T follicular helper cell (primary cell): ENCODE measurements around the gene ATP8B1.

ENCODE experiments used
- DNase-seq: peaks from one replicate; pipeline ENCODE4 v3.0.0-alpha.2; 2020; ENCODE audit warnings: low read depth

The ATP8B1 gene

DNA sequence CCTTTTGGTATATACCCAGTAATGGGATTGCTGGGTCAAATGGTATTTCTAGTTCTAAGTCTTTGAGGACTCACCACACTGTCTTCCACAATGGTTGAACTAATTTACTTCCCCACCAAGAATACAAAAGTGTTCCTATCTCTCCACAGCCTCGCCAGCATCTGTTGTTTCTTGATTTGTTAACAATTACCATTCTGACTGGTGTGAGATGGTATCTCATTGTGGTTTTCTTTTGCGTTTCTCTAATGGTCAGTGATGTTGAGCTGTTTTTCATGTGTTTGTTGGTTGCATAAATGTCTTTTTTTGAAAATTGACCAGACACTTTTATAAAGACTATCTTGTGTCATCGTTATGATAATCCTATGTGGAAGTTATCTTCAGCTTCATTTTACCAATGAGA is 16.0 kb upstream of the ATP8B1 start:
- no peak for DNase-seq

DNA sequence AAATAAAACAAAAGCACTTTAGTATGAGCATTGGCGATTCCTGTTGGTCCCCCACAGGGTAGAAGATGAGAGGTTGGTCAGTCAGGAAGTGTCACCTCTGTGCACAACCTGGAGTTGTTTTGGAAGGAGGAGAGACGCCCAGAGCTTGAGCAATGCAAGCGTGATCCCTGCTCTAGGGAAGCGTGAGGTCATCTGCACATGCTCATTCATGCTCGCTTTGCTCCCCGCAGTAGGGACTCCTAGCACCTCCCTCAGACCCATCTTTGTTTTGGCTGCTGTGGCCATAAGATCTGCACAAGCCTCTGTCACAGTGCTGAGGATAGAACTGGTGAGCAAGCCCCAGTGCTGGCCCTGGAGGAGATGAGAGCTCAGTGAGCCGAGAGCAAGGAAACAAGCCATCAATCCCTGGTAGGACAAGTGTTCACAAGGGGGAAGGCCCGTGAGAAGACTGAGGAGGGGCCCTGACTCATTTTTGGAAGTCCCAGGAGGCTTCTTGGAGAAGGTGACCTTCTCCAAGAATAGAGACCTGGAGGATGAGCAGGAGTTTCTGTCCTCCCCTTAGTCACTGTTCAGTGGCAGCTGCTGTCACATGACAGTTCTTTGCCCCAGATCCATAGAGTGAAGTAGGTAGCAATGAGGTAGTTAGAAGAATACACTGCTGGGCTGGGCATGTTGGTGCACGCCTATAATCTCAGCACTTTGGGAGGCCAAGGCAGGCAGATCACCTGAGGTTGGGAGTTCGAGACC is 13.3 kb upstream of the ATP8B1 start:
- DNase-seq, result no peak

DNA sequence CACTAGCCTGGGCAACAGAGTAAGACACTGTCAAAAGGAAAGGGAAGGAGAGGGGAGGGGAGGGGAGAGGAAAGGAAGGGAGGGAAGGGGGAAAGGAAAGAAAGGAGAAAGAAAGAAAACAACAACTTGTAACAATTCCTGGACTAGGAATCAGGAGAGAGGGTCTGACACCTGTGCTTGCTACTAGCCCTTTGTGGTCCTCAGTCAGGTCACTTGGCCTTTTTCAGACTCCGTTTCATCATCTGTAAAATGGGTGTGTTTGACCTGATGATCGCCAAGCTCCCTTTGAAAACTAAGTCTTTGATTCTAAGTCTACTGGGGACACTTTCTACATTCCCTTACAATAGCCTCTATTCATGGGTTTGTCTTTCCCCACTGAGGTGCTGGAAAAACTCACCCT is 11.4 kb upstream of the ATP8B1 start:
- no peak for DNase-seq

DNA sequence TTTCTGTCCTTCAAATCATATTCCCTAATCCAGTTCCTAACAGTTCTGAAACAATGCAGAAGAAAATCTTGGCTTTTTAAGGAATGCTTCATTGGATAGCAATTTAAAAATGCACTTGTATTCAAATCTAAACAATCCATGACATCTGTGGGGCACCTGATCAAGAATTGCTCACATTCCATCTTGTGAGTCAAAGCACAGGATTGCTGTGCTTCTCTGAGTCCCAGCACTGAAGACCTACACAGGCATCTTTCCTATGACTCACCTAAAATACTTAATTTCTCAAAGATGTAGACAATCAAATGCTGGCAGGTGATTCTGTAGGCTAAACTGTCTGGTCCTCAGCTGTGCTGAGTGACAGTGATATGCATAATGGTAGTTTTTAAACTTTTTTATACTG is 10.1 kb upstream of the ATP8B1 start:
- no peak for DNase-seq

DNA sequence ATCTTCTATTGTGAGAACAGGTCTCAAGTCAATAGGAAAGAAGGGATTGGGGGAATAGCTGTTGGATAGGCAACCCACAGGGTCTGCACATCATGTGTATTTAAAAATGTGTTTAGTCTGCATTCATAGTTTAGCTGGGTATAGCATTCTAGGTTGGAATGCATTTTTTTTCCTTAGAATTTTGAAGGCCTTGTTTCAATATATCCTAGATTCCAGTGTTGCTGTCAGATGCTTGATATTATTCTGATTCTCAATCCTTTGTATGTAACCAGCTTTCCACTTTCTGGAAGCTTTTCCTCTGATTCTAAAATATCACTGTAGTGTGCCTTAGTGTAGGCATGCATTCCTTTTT is 9.0 kb upstream of the ATP8B1 start:
- no peak for DNase-seq

DNA sequence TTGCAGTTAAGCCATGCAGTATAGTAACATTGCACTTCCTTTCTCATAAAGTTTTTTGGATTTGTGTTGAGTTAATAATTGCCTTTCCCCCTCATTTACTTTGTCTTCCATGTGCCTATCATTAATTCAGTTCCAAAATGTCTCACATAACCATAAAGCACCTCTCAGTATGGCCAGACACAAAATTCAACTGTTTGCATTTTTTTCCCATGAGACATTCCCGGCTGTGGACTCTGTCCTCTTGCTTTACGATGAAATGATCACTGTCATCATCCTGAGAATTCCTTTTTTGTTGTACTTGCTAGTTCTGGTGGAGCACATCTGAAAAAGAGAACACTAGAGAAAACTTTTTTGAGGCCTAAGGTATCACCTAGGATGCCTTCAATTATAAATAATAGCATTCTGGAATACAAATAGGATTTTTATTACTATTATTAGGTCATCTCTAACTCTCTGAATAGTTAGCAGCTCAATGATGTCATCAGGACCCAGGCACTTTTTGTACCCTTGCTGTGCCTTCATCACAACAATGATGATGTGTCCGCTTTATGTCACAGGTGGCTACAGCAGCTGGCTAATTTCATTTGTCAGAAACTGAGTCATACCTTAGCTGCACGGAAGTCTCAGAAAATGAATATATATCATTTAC is 8.5 kb upstream of the ATP8B1 start:
- DNase-seq, result no peak

DNA sequence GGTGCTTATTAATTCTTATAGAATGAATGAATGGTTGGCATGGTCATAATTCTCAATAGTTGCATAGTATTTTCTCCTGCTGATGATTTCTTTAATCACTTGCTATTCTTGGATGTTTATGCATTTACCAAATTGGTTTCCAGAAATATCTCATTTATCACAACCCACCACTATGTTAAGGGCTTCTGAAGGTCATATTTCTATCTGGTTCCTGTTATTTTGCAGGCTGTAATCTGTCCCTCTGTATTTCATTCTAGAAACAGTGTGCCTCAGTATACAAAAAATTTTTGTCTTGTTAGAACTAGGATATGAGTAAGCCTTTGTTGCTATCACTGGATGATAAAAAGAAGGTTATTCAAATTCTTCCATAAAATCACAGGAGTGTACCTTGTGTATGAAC is 6.1 kb upstream of the ATP8B1 start:
- no peak for DNase-seq

DNA sequence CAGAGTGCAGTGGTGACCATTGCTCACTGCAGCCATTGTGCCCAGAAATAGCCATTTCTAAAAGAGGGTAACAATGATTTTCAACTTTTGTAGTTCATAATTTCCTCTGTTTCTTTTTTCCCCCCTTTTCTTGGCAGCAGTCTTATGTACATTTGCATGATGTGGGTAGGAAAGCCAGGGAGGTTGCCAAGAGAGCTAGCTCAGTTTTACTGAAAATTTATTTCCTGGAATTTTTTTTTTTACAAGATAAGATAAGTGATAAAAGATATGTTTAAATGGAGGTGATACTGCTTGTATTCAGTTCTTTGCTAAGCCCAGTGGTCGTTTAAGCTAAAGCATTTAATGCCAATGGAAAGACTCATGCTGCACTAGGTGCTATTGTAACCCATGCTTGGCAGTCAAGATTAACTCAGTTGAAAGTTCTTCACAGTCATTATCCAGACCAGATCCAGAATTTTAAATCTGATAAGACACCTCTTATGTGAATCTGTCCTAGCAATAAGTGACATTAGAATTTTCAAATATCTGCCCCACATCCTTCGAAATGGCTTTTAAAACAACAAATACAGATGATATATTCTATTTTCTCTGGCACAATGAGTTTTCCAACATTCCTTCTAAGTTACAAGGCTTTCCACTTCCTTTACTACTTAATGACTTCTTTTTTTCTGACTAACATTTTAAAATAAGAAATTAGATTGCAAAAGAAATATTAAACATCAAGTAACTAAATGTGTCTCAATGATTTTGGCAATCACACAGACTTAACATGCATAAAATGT is 4.4 kb upstream of the ATP8B1 start:
- no peak for DNase-seq

DNA sequence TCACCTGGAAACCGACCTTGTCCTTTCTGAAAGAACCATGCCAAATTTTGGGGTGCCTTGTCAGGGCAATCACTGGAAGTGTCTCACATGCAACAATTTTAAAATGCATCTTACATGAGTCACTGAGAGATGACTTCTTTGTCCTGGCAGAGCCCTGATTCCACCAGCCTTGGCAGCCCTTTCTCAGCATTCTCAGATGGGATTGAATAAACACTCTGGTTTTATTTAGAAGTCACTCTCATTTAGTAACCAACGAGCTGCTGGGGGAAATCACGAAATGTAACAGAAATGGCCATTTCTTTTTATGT is 3.8 kb upstream of the ATP8B1 start:
- DNase-seq, result no peak

DNA sequence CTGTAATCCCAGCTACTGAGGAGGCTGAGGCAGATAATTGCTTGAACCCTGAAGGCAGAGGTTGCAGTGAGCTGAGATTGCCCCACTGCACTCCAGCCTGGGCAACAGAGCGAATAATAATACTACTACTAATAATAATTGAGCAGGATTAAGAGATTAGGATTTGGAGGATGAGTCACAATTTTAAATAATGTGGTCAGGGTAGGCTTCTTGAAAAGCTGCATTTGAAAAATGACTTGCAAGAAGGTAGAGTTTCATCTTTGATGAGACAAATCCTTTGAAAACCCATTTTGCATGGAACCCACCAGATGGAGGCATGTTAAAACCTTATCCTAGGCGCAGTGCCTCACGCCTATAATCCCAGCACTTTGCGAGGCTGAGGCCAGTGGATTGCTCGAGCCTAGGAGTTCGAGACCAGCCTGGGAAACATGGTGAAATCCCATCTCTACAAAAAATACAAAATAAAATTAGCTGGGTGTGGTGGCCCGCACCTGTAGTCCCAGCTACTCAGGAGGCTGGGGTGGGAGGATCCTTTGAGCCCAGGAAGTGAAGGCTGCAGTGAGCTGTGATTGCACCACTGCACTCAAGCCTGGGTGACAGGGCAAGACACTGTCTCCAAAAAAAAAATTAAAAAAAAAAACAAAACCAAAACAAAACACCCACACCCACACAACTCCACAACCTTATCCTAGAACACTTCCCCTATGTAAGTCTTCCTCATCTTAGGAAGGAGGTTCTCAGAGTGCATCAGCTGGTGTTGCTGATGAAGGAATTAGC is 3.3 kb upstream of the ATP8B1 start:
- no peak for DNase-seq

DNA sequence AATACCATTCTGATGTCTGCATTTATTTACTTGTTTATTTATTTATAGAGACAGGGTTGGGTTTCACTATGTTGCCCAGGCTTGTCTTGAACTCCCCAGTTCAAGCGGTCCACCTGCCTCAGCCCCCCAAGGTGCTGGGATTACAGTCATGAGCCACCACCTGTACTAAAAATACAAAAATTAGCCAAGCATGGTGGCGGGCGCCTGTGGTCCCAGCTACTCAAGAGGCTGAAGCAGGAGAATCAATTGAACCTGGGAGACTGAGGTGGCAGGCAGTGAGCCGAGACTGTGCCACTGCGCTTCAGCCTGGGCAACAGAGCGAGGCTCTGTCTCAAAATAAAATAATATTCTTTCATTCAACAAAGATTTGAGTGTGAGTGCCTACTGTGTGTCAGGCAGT is 2.0 kb upstream of the ATP8B1 start:
- DNase-seq, result no peak

DNA sequence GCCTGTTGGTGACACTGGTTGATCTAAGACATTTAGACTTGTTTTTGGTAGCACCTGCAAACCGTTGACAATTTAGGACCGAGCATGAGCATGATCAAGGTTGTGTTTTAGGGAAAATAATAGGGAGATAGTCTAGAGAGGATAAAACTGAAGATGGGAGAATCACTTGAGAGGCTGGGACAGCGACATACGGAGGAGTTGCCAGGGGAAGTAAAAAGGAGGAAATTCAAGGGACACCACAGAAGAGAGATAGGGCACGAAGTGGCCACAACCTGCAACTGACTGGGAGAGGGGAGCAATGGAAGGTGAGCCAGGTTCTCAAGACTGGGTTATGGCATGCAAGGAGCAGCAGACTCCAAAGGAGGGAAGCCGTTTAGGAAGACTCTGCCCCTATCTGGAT is 1.4 kb upstream of the ATP8B1 start:
- DNase-seq, result no peak

DNA sequence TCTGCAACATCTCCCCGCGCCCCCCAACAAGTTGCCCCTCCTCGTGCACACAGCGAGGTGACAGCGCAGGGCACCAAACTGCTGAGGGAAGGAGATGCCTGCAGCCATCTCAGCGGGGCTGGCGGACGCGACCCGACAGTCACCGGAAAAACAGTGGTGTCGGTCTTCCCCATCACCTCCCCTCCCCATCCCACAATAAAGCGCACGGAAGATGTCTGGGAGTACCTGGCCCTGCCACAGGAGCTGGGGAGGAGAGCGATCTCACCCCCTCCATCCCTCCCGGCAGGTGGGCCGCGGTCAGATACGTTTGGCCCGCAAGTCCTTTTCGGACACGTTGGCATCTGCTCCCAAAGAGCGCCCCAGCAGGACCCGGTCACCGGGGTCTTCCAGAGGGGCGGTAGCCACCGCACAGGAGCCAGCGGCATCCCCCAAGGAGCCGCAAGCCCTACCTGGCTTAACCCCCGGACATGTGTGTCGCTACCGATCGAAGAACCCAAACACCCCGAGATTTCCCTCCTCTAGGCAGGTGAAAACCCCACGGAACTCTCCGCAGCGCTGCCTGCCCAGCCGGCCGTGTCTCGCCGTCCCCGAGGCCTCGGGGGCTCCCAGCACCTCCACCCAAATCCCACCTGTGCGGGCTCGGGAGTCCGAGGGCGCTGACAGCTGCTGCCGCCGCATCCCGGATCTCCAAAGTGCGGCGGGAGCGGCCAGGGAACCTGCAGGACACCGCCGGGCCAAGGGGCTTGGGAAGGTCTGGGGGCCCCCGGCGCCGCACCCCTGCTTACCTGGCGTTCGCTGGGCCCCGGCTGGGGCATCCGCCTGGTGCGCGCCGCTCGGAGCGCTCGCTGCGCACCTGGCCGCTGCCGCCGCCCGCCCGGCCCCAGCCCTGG is 657 bp downstream of the ATP8B1 start:
- DNase-seq, result no peak

DNA sequence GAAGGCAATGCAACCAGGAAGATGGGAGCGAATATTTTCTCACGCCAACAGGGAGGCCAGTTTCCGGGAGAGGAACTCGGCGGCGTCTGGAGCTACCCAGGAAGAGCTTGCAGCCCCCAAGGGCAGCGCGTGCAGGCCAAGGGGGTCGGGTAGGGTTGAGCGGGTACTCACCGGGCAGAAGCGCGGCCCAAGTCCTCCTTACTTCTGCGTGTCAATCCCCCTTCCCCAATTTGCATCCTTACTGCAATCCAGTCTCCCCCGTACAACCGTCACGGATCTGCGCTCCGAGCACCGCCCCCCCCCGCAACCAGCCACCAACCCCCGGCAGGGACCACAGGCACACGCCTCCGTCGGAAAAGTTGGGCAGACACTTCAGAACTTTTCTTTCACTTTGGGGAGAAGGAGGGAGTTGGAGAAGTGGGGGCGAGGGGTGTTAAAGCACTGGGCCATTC is 1.3 kb downstream of the ATP8B1 start:
- no peak for DNase-seq

DNA sequence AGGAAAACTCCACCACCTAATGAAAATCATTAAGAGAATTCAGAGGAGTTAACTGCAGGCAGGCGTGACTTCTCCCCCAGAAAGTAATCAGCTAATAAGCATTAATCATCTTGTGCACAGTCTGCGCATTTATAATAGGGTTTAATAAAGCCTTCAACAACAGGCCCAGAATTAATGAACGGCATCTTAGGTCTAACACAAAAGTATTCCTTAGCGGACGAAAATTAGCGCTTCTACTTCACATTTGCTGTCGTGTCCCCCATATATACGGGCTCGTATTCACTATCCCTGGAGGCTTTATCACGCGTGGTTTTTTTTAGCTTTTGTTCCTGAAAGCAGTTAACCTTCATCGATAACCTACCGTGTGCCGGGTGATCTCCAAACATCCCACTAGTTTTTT is 1.8 kb downstream of the ATP8B1 start:
- DNase-seq, result no peak

DNA sequence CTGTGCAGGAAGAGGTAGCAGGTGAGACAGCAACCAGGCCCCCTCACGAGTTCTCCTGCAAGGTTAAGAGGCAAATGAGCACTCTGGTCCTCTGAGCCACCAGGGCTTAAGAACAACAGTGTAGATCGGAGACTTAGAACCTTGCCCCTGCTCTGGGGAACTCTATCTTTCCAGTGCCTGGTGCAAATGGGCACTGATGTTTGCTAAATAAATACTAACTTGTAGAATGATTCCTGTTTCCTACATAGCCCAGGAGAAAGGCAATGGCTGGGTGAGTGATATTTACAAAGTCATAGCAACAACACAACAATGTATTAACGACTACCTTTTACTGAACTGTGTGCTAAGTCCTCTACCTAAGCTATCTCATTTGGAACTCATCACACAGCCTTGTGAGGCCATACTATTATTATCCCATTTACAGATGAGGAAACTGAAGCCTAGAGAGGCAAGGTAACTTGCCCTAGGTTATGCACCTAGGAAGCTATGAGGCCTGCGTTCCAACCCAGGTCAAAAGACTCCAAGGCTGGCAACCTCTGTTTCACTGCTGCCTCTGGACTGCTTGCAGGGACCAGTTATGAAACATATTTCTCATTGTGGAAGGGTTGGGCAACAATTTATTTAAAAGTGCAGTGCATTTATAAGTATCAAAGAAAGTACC is 4.3 kb downstream of the ATP8B1 start:
- DNase-seq, result no peak

DNA sequence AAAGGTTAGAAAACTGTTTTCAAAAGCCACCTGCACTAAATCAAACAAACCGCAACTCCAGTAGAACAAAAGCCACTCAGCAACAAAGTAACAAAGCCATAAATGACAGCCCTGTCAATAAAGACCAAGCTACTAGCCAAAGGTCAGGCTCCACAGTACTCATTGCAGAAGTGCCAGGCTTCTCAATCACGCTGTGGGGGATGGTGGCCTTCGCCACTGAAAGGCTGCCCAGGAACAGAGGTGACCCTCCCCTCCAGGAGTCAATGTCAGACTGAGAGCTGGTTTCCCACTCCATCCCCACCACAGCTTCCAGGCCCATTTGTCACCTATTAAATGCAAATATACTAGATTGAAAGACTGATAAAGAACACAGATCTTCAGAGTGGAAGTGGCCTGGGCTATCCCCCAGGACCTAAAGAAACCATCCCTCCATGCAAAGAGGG is 5.9 kb downstream of the ATP8B1 start:
- no peak for DNase-seq

DNA sequence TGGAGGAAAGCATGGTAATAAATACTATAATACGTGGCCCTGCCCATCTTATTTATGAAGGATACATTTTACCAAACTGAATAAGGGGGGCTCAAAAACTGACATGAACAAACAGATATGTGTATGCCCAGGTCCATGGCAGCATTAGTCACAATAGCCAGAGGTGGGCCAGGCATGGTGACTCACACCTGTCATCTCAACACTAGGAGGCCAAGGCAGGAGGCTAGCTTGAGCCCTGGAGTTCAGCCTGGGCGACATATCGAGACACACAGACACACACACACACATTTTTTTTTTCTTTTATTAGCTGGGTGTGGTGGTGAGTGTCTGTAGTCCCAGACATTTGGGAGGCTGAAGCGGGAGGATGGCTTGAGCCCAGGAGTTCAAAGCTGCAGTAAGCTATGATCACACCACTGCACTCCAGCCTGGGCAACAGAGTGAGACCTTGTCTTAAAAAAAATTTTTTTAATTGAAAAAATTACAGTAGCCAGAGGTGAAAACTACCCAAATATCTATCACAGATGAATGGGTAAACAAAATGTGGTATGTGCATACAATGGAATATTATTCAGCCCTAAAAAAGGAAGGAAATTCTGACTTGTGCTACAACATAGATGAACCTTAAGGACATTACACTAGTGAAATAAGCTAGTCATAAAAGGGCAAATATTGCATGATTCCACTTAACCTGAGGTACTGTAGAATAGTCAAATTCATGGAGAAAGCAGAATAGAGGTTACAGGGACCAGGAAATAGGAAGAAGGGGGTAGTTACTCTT is 8.0 kb downstream of the ATP8B1 start:
- no peak for DNase-seq

DNA sequence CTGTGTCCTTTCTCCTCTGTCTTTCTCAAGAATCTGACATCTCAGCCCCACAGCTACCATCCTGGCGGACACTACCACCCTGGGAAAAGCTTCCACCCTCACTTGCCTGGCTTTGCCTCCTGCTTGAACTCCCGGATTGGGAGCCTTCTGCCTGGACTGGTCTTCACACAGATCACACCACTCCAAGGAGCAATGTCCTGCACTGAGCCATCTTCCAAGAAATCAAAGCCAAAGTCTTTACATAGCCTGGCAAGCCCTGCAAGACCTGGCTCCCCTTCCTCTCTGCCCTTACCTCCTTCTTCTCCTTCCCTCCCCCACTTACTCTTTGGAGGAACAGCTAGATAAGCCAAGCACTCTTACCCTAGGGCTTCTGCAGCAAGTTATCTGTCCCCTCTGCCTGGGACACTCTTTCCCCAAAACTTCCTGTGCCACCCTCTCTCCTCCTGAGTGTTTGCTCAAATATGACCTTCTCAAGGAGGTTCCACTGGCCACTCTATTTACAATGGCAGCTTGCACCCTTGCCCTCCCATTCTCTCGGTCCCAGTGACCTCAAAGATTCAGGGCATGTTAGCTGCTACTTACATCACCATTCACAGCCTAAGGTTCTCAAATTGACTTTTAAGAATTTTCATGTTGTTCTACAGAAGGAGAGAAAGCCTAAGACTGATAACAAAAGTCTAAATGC is 9.7 kb downstream of the ATP8B1 start:
- no peak for DNase-seq
